HCT116 (cell line): ENCODE data around the gene ZC3H6. TPM values are rescaled to one million over a fixed set of nuclear protein-coding genes. Genes with fewer than 3 reads are reported as not detected.

Source experiments
- ATAC-seq: fragments of 200-7000 bp; cut with Tn5 transposase; 2 replicates; pipeline ENCODE4 v1.9.1; 2020; ENCODE audit warnings: mild to moderate bottlenecking, moderate library complexity
- BruUV-seq: library from RNA; stranded (reverse); fragments of 400-500 nt; replicated peaks from 2 replicates; lab custom pipeline; 2021; lab: Mats Ljungman, UMichigan
- CTCF ChIA-PET: fragments of 300-600 bp; sonication (Branson Sonifier 250); formaldehyde crosslinking; loops from one replicate; lab custom pipeline; 2021; ENCODE audit warnings: antibody characterized with exemption; lab: Charles Lee
- POLR2A ChIA-PET: fragments of 300-600, 350-600 bp; sonication (Branson Sonifier 250); formaldehyde crosslinking; loops from one replicate; lab custom pipeline; 2021; ENCODE audit warnings: antibody characterized with exemption; lab: Charles Lee
- RAD21 ChIA-PET, 2 experiments: fragments of 300-600 bp; sonication (Branson Sonifier 250); formaldehyde crosslinking; loops; one replicate each; lab custom pipeline; 2023; ENCODE audit warnings: low total read pairs in 2 of 2; ENCODE audit not compliant: uncharacterized antibody in 2 of 2, unreplicated experiment in 2 of 2, low non-redundant PET in 1 of 2; lab: Charles Lee
- DNase-seq: peaks from one replicate; pipeline ENCODE4 v3.0.0-alpha.2; 2010; ENCODE audit warnings: low read depth, low spot score
- H2AFZ ChIP-seq: fragments of 200-600 bp; shearing (Covaris generic), sonication (generic); 2 replicates; pipeline ENCODE4 v1.6.1; 2017; ENCODE audit warnings: low read depth, mixed run types, mixed read lengths, antibody characterized with exemption, low read length; ENCODE audit not compliant: poor library complexity, severe bottlenecking
- H3K27ac ChIP-seq: 2 replicates; pipeline ENCODE4 v1.5.1; 2012; ENCODE audit warnings: low read depth, low read length
- H3K27me3 ChIP-seq: fragments of 200-600 bp; sonication (generic); 2 replicates; pipeline ENCODE4 v1.6.1; 2016; ENCODE audit warnings: mixed run types, low read length, mixed read lengths; ENCODE audit not compliant: insufficient read depth
- H3K36me3 ChIP-seq, 2 experiments: fragments of 200-500 bp in 1 of 2; fragments of 200-600 bp in 1 of 2; sonication (Bioruptor generic) in 1 of 2; sonication (generic) in 1 of 2; 2 replicates each; pipeline versions ENCODE4 v1.5.1 to v1.6.1; 2014 to 2016; ENCODE audit warnings: low read length in 2 of 2, inconsistent platforms in 1 of 2, mixed read lengths in 1 of 2, mixed run types in 1 of 2; ENCODE audit not compliant: insufficient read depth in 2 of 2, control insufficient read depth in 1 of 2
- H3K4me1 ChIP-seq, 2 experiments: fragments of 200-600 bp in 1 of 2; sonication (generic) in 1 of 2; 2 replicates each; pipeline versions ENCODE4 v1.5.1 to v1.6.1; 2012 to 2017; ENCODE audit warnings: low read length in 2 of 2, inconsistent platforms in 1 of 2, mild to moderate bottlenecking in 1 of 2, mixed read lengths in 1 of 2, mixed run types in 1 of 2, moderate library complexity in 1 of 2; ENCODE audit not compliant: insufficient read depth in 2 of 2, control insufficient read depth in 1 of 2
- H3K4me2 ChIP-seq: fragments of 200-600 bp; sonication (generic); 2 replicates; pipeline ENCODE4 v1.6.1; 2017; ENCODE audit warnings: mixed run types, low read length, mixed read lengths
- H3K4me3 ChIP-seq, 2 experiments: fragments of 200-600 bp in 1 of 2; sonication (generic) in 1 of 2; replicated peaks in 1 of 2; 2 replicates each; pipeline ENCODE4 v1.5.1; 2011 to 2016; ENCODE audit warnings: low read length in 2 of 2, control low read depth in 1 of 2, low read depth in 1 of 2, mild to moderate bottlenecking in 1 of 2, mixed read lengths in 1 of 2, mixed run types in 1 of 2
- H3K79me2 ChIP-seq: fragments of 200-600 bp; sonication (generic); 2 replicates; pipeline ENCODE4 v1.6.1; 2017; ENCODE audit warnings: mild to moderate bottlenecking, mixed run types, low read length, moderate library complexity, mixed read lengths; ENCODE audit not compliant: insufficient read depth
- H3K9ac ChIP-seq: fragments of 200-600 bp; sonication (generic); 2 replicates; pipeline ENCODE4 v1.6.1; 2016; ENCODE audit warnings: low read length, mixed read lengths
- H3K9me2 ChIP-seq: fragments of 200-600 bp; sonication (generic), shearing (Covaris generic); 2 replicates; pipeline ENCODE4 v1.6.1; 2017; ENCODE audit warnings: mixed run types, mild to moderate bottlenecking, moderate library complexity; ENCODE audit not compliant: insufficient read depth
- H3K9me3 ChIP-seq, 2 experiments: fragments of 200-500 bp in 1 of 2; fragments of 200-600 bp in 1 of 2; sonication (Bioruptor generic) in 1 of 2; sonication (generic) in 1 of 2; 2 replicates each; pipeline ENCODE4 v1.6.1; 2014 to 2017; ENCODE audit warnings: low read length in 2 of 2, mixed read lengths in 2 of 2, inconsistent platforms in 1 of 2, low read depth in 1 of 2, mild to moderate bottlenecking in 1 of 2, mixed run types in 1 of 2, moderate library complexity in 1 of 2; ENCODE audit not compliant: control insufficient read depth in 1 of 2, insufficient read depth in 1 of 2
- H4K20me1 ChIP-seq: fragments of 200-600 bp; sonication (generic), shearing (Covaris generic); 2 replicates; pipeline ENCODE4 v1.6.1; 2017; ENCODE audit warnings: mixed run types, mild to moderate bottlenecking, moderate library complexity; ENCODE audit not compliant: insufficient read depth
- EGR1 ChIP-seq: IDR thresholded peaks from 2 replicates; pipeline ENCODE4 v1.6.1; 2012; ENCODE audit warnings: low read depth
- ELF1 ChIP-seq: IDR thresholded peaks from 2 replicates; pipeline ENCODE4 v1.6.1; 2012; ENCODE audit warnings: low read depth, borderline replicate concordance
- EZH2 ChIP-seq: fragments of 200-600 bp; sonication (generic); IDR thresholded peaks from 2 replicates; pipeline ENCODE4 v1.6.1; 2017; ENCODE audit warnings: antibody characterized with exemption, mixed run types
- JUND ChIP-seq: IDR thresholded peaks from 2 replicates; pipeline ENCODE4 v1.6.1; 2012
- SIN3A ChIP-seq: IDR thresholded peaks from 2 replicates; pipeline ENCODE4 v1.6.1; 2012; ENCODE audit warnings: low read depth
- YY1 ChIP-seq: IDR thresholded peaks from 2 replicates; pipeline ENCODE4 v1.6.1; 2011; ENCODE audit warnings: low read length, low read depth, moderate library complexity, mild to moderate bottlenecking; ENCODE audit not compliant: insufficient replicate concordance; ENCODE audit errors: extremely low read depth
- intact Hi-C: fragments of 100-400 bp; cut with micrococcal nuclease; formaldehyde crosslinking; loops from 2 replicates; pipeline ENCODE4 v1.10.0; 2022
- total RNA-seq: library from RNA; stranded (reverse); gene quantifications from one replicate; pipeline ENCODE4 v1.2.1, GENCODE V29; 2021; ENCODE audit not compliant: unreplicated experiment
- TF ChIP-seq, protein P1 (sequence below), 3 experiments: fragments of 200-600 bp in 1 of 3; sonication (generic) in 1 of 3; IDR thresholded peaks in 2 of 3; conservative IDR thresholded peaks in 1 of 3; 2 replicates each; pipeline ENCODE4 v1.5.1; 2012 to 2017; ENCODE audit warnings: low read depth in 2 of 3, low read length in 2 of 3, antibody characterized with exemption in 1 of 3, borderline replicate concordance in 1 of 3, control low read depth in 1 of 3, mild to moderate bottlenecking in 1 of 3, mixed read lengths in 1 of 3, mixed run types in 1 of 3, moderate library complexity in 1 of 3; ENCODE audit not compliant: insufficient read depth in 1 of 3

ZC3H6 gene
- total RNA-seq, 1 experiment from 2014 or later: 7.0 TPM

DNA sequence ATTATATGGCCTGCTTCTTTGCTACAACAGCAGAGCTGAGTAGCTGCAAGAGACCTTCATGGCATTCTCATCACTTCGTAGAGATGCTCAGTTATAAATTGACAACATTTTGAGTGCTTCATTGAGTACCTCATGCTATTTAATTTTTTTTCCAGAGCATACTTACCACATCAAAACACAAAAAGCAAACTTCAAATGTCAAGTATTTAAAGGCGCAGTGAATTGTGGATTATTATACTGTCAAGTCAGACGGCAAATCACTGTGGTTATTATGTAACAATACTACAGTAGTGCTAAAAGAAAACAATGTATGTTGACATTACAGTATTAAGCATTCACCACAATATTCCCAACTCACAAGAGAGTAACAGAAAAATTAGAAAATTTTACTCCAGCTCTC lies 33.0 kb upstream of the ZC3H6 start:
- ATAC-seq (no peak), DNase-seq (no peak)
- Histone ChIP-seq H3K4me2 (no peak overlapping the region), H3K9ac (no peak overlapping the region), H3K9me2 (no peaks in the 10 kb centered on the region), H3K79me2 (no peaks in the 10 kb centered on the region; the same call in none of the 2 replicates), H3K27me3 (no peaks in the 10 kb centered on the region), H3K4me1 (no peaks in the 10 kb centered on the region), H3K9me3 (no peaks in the 10 kb centered on the region), H2AFZ (no peak overlapping the region), H3K27ac (no peak overlapping the region), H3K4me3 (no peak overlapping the region), H4K20me1 (no peaks in the 10 kb centered on the region; the same call in 1 of the 2 replicates), H3K36me3 (0 out of 4 replicates have a peak, but pooled peaks cover 5 to 10% of the 10 kb centered on the region in 2 experiments)
- no TSS peak for BruUV-seq
- ChIA-PET POLR2A (no interaction called here), RAD21 (no interaction called here), CTCF (interaction anchor here (0.7 kb wide), 1 partner anchor 17 kb away, joined by 3 read pairs; no protein-coding TSS in a partner anchor)
- intact Hi-C loops: no loop called here
- TF ChIP-seq SIN3A: no peak

DNA sequence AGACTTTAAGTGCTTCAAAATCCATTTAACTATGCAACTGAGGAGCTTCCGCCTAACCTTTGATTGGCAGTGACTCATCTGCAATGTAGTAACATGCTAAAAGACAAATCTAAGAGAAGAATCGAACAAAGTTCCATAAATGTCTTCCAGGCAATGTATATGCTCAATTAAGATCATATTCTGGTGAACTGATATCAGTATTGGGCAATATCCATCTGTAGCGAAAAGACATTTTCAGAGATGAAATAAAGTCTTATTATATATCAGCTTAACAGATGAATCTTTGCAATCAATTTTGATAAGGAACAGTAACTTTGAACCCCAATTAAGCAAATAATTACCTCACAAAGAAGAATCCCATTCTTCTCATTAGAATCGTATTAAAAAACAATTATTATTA lies 32.2 kb upstream of the ZC3H6 start:
- DNase-seq: no peak
- no peak overlapping the region for H2AFZ ChIP-seq
- no peak overlapping the region for H3K27ac ChIP-seq
- no peak overlapping the region for H3K4me3 ChIP-seq
- TF ChIP-seq ELF1 (no peak), EZH2 (no peak), EGR1 (no peak), JUND (no peak), YY1 (no peak), SIN3A (no peak)
- TF ChIP-seq, protein P1, sequence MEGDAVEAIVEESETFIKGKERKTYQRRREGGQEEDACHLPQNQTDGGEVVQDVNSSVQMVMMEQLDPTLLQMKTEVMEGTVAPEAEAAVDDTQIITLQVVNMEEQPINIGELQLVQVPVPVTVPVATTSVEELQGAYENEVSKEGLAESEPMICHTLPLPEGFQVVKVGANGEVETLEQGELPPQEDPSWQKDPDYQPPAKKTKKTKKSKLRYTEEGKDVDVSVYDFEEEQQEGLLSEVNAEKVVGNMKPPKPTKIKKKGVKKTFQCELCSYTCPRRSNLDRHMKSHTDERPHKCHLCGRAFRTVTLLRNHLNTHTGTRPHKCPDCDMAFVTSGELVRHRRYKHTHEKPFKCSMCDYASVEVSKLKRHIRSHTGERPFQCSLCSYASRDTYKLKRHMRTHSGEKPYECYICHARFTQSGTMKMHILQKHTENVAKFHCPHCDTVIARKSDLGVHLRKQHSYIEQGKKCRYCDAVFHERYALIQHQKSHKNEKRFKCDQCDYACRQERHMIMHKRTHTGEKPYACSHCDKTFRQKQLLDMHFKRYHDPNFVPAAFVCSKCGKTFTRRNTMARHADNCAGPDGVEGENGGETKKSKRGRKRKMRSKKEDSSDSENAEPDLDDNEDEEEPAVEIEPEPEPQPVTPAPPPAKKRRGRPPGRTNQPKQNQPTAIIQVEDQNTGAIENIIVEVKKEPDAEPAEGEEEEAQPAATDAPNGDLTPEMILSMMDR (IDR thresholded peaks at IDR 0.05 in 2 of 3, conservative IDR thresholded peaks at IDR 0.05 in 1 of 3; ENCODE audit: borderline replicate concordance in 1 of 3, insufficient read depth in 1 of 3, low read depth in 2 of 3, low read length in 2 of 3): no peak
- TF ChIP-seq, all 23 proteins: peak for 0
- no peak overlapping the region for H3K9ac ChIP-seq
- ChIA-PET CTCF (no interaction called here), RAD21 (no interaction called here), POLR2A (no interaction called here)
- H4K20me1 ChIP-seq: no peaks in the 10 kb centered on the region; the same call in 1 of the 2 replicates
- BruUV-seq: no TSS peak
- intact Hi-C loops: no loop called here
- no peaks in the 10 kb centered on the region; the same call in none of the 2 replicates for H3K79me2 ChIP-seq
- H3K4me2 ChIP-seq: no peak overlapping the region
- ATAC-seq: no peak
- H3K9me2 ChIP-seq: no peaks in the 10 kb centered on the region
- no peaks in the 10 kb centered on the region for H3K27me3 ChIP-seq
- no peaks in the 10 kb centered on the region for H3K4me1 ChIP-seq
- no peaks in the 10 kb centered on the region for H3K9me3 ChIP-seq
- H3K36me3 ChIP-seq: peaks cover 6 to 13% of the 10 kb centered on the region in 2 experiments; a peak in 1 of 4 replicates
